CD4-positive, alpha-beta T cell treated with Interleukin-1 beta for 1 hour (primary cell): ENCODE measurements around the gene GTF2H1.
"Not testable (repeated sequence)": the region's sequence is repeated elsewhere in the genome, so short reads cannot be mapped to it uniquely, and the experiment has no call there.

Experiments
- DNase-seq, 2 donors: peaks; one replicate each; pipeline ENCODE4 v3.0.0-alpha.2; 2020 to 2022

GTF2H1 gene

GRCh38 chr11:18320617-18321016 lies 1.8 kb upstream of the GTF2H1 start:
- no peak for DNase-seq

- DNase-seq = no peak
Observed at GRCh38 chr11:18321578-18321968, 794 bp upstream of the GTF2H1 start.

- no peak for DNase-seq
Observed at GRCh38 chr11:18322818-18323570, 627 bp downstream of the GTF2H1 start.

- not testable (repeated sequence) for DNase-seq
Observed at GRCh38 chr11:18323881-18324280, 1.5 kb downstream of the GTF2H1 start.

GRCh38 chr11:18324381-18324780 lies 2.0 kb downstream of the GTF2H1 start:
- no peak for DNase-seq

GRCh38 chr11:18329196-18329870 lies 7.0 kb downstream of the GTF2H1 start:
- DNase-seq = no peak

GRCh38 chr11:18330921-18331320 lies 8.6 kb downstream of the GTF2H1 start:
- no peak for DNase-seq

- DNase-seq = peak; percentile 6 to 63
Observed at GRCh38 chr11:18332302-18332701, 9.9 kb downstream of the GTF2H1 start.

GRCh38 chr11:18332891-18333290 lies 10.5 kb downstream of the GTF2H1 start:
- DNase-seq = peak in 1 of 2 donors; percentile 43

- no peak for DNase-seq
Observed at GRCh38 chr11:18347471-18348125, 25.2 kb downstream of the GTF2H1 start.

GRCh38 chr11:18352581-18352980 lies 30.2 kb downstream of the GTF2H1 start:
- DNase-seq = no peak

- no peak for DNase-seq
Observed at GRCh38 chr11:18358646-18359045, 36.3 kb downstream of the GTF2H1 start.

- DNase-seq = no peak
Observed at GRCh38 chr11:18361154-18361553, 38.8 kb downstream of the GTF2H1 start.

- no peak for DNase-seq
Observed at GRCh38 chr11:18364495-18365073, 42.2 kb downstream of the GTF2H1 start.

GRCh38 chr11:18365741-18366140 lies 43.4 kb downstream of the GTF2H1 start:
- no peak for DNase-seq

- DNase-seq = no peak
Observed at GRCh38 chr11:18366286-18366685, 43.9 kb downstream of the GTF2H1 start.

- DNase-seq = no peak
Observed at GRCh38 chr11:18367431-18367830, 45.1 kb downstream of the GTF2H1 start.

- DNase-seq = no peak
Observed at GRCh38 chr11:18368221-18368620, 45.9 kb downstream of the GTF2H1 start.

- no peak for DNase-seq
Observed at GRCh38 chr11:18369398-18369797, 47.0 kb downstream of the GTF2H1 start.

- no peak for DNase-seq
Observed at GRCh38 chr11:18371279-18371678, 48.9 kb downstream of the GTF2H1 start.

GRCh38 chr11:18372201-18372600 lies 49.8 kb downstream of the GTF2H1 start:
- DNase-seq = no peak

- DNase-seq = no peak
Observed at GRCh38 chr11:18374956-18375355, 52.6 kb downstream of the GTF2H1 start.

GRCh38 chr11:18375941-18376340 lies 53.6 kb downstream of the GTF2H1 start:
- DNase-seq = no peak

- DNase-seq = no peak
Observed at GRCh38 chr11:18379201-18379600, 56.8 kb downstream of the GTF2H1 start.
